Right cardiac atrium (tissue), 5 donors: ENCODE data around the gene PRLH. TPM values are rescaled to one million over a fixed set of nuclear protein-coding genes. Genes with fewer than 3 reads are reported as not detected.
"Not testable (repeated sequence)": the region's sequence is repeated elsewhere in the genome, so short reads cannot be mapped to it uniquely, and the experiment has no call there.

Experiments used
- ATAC-seq, 2 donors: fragments of 200-7000 bp; cut with Tn5 transposase; one replicate each; pipeline versions ENCODE4 v1.8.0 to v1.9.1; 2020; ENCODE audit warnings: moderate library complexity in 2 of 2, mild to moderate bottlenecking in 1 of 2
- DNase-seq, 3 donors: peaks; one replicate each; pipeline ENCODE4 v3.0.0-alpha.2; 2020
- H3K27ac ChIP-seq: one replicate; pipeline ENCODE4 v1.5.1; 2013; ENCODE audit warnings: mild to moderate bottlenecking, low read length, control low read depth, moderate library complexity
- H3K27me3 ChIP-seq: one replicate; pipeline ENCODE4 v1.6.1; 2013; ENCODE audit not compliant: control insufficient read depth, insufficient read depth
- H3K4me1 ChIP-seq: one replicate; pipeline ENCODE4 v1.6.1; 2013; ENCODE audit warnings: low read length; ENCODE audit not compliant: control insufficient read depth, insufficient read depth
- H3K4me3 ChIP-seq: one replicate; pipeline ENCODE4 v1.5.1; 2013; ENCODE audit warnings: low read length, control low read depth
- H3K9me3 ChIP-seq: one replicate; pipeline ENCODE4 v1.6.1; 2013; ENCODE audit warnings: low read length; ENCODE audit not compliant: control insufficient read depth
- WGBS: extraction: QIAGEN DNeasy Blood & Tissue Kit; methylation state at CpG from one replicate; pipeline ENCODE4 v1.1.7; 2013; 5-methylcytosine and 5-hydroxymethylcytosine counted together
- intact Hi-C, 4 donors: fragments of 100-400 bp; cut with DNase I; formaldehyde crosslinking; loops; one replicate each; pipeline versions ENCODE4 v1.11.0 to v1.14.0; 2022 to 2023
- polyA plus RNA-seq: library from polyadenylated mRNA; stranded (reverse); fragments of 200-250 nt; gene quantifications from one replicate; pipeline ENCODE4 v1.2.3, GENCODE V29; 2013
- total RNA-seq, 4 donors: library from RNA; stranded (reverse); fragmentation: NEBNext Ultra II Directional; extraction: Animal tissue kit (Norgen Biotek cat#: 25700); gene quantifications; one replicate each; pipeline ENCODE4 v1.2.1, GENCODE V29; 2021
- donor health status: healthy with polysubstance abuse.
- donor health status: DM: no; HTN: yes; CAD: no.
- donor health status: DM: no; HTN: no; CAD: no.
- donor health status: DM: no; HTN: yes; CAD: no; lungs with severe emphysema.
- donor health status: DM: yes; HTN: yes; CAD: no.

PRLH gene
- total and polyA plus RNA-seq, 5 donors, result not detected

DNA sequence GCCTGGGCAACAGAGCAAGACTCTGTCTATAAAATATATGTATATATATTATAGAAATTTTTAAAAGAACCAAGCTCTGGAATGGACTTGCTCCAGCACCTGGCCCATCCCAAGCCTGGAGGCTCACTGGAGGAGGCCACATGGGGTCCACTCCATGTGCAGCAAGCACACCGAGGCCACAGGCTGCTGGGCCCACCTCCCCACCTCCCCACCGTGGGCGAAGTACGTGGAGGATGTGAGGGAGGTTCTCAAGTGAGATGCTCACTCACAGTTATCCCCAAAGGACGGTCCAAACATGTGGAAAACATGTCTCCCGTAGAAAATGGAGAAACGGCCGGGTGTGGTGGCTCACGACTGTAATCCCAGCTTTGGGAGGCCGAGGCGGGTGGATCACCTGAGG lies 38.0 kb downstream of the PRLH start:
- 85% methylated on average over 11 of the region's 11 CpGs for WGBS
- intact Hi-C loops, result loop anchor here in 1 of 4 donors (5.0 kb wide), 1 partner anchor 143 kb away; no protein-coding TSS in a partner anchor
- Histone ChIP-seq H3K9me3 (no peaks in the 10 kb centered on the region), H3K27me3 (no peaks in the 10 kb centered on the region), H3K27ac (no peak overlapping the region), H3K4me3 (no peak overlapping the region), H3K4me1 (peaks cover 12% of the 10 kb centered on the region)
- no peak for ATAC-seq
- no peak for DNase-seq

- Histone ChIP-seq H3K4me3 (no peak overlapping the region), H3K4me1 (peaks cover 10% of the 10 kb centered on the region), H3K27ac (no peak overlapping the region), H3K27me3 (no peaks in the 10 kb centered on the region), H3K9me3 (no peaks in the 10 kb centered on the region)
- DNase-seq (peak in 1 of 3 donors; percentile 35), ATAC-seq (no peak)
- intact Hi-C loops, result loop anchor here in 1 of 4 donors (5.0 kb wide), 1 partner anchor 142 kb away; no protein-coding TSS in a partner anchor
- WGBS, result 93% methylated on average over 9 of the region's 9 CpGs
Observed at GRCh38 chr2:237604960-237605359, 38.6 kb downstream of the PRLH start.

GRCh38 chr2:237606522-237606921 lies 40.1 kb downstream of the PRLH start:
- H3K27ac ChIP-seq, DNase-seq, intact Hi-C loops, H3K9me3 ChIP-seq, ATAC-seq, H3K27me3 ChIP-seq, H3K4me1 ChIP-seq, H3K4me3 ChIP-seq: not testable (repeated sequence)
- WGBS, result 90% methylated on average over 4 of the region's 4 CpGs

DNA sequence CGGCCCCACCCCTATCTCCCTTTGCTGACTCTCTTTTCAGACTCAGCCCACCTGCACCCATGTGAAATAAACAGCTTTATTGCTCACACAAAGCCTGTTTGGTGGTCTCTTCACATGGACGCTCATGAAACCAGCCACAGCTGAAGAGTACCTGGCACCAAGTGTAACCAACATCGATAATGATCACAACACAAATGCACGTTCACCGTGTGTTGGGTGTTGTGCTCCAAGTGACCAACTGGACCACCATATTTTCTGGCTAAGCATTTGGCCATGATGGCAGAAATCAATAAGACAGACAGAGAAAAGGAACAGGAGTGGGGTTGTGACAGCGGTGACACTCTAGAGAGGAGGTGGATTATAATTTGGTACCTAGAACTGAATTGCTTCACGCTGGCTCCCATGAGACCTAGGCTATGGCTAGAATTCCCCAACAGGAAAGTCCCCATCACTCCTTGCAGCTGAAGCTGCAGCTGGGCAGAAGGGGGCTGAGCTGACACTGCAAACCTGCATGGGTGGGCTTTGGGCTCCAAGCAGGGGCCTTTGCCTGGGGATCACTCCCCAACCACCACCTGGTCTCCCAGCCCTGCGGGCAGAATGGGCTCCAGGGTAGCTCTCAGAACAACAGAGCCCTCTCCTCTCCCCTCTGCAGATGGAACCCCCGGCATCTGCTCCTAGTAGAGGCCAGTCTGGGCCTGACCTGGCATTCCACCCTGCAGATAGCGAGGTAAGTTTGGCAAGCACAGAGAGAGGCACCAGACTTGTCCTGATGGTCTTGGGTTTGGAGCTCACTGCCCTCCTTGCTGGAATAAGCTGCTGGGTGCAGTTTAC lies 46.4 kb downstream of the PRLH start:
- 95% methylated on average over 10 of the region's 10 CpGs for WGBS
- ATAC-seq (no peak), DNase-seq (no peak)
- Histone ChIP-seq H3K27ac (no peak overlapping the region), H3K9me3 (no peaks in the 10 kb centered on the region), H3K4me1 (peaks cover 25% of the 10 kb centered on the region), H3K27me3 (no peaks in the 10 kb centered on the region), H3K4me3 (no peak overlapping the region)
- intact Hi-C loops, result no loop called here

GRCh38 chr2:237613679-237614078 lies 47.3 kb downstream of the PRLH start:
- no peak for ATAC-seq
- intact Hi-C loops, result no loop called here
- Histone ChIP-seq H3K27ac (no peak overlapping the region), H3K4me3 (no peak overlapping the region), H3K4me1 (peaks cover 25% of the 10 kb centered on the region), H3K9me3 (no peaks in the 10 kb centered on the region), H3K27me3 (no peaks in the 10 kb centered on the region)
- no peak for DNase-seq

DNA sequence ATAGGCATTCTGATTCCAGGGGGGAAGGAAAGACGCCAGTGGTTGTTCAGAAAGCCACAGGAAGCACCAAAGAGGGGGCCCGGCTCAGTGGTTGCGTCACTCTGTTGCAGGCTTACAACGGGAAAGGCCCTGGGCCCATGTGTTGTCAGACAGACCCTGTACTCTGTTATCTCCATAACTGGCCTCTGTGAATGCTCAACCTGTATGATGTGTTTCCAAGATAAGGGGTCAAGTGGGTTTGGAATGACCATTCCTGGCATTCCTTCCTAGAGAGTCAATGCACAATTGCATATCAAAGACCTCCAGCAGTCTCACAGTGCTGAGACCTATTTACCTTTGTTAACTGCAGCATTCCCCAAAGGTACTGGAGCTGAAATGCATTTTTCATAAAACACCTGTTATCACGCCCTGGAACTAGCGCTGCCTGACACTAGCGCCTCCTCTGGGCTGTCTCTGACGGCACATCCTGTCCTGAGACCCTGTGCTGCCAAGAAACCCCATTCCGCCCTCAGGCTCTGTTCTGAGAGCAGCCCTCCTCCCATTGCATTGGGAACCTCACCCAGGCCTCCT lies 47.9 kb downstream of the PRLH start:
- ATAC-seq (no peak), DNase-seq (no peak)
- Histone ChIP-seq H3K4me1 (peaks cover 25% of the 10 kb centered on the region), H3K9me3 (no peaks in the 10 kb centered on the region), H3K4me3 (no peak overlapping the region), H3K27ac (no peak overlapping the region), H3K27me3 (no peaks in the 10 kb centered on the region)
- intact Hi-C loops, result no loop called here
- WGBS, result 82% methylated on average over 9 of the region's 9 CpGs

DNA sequence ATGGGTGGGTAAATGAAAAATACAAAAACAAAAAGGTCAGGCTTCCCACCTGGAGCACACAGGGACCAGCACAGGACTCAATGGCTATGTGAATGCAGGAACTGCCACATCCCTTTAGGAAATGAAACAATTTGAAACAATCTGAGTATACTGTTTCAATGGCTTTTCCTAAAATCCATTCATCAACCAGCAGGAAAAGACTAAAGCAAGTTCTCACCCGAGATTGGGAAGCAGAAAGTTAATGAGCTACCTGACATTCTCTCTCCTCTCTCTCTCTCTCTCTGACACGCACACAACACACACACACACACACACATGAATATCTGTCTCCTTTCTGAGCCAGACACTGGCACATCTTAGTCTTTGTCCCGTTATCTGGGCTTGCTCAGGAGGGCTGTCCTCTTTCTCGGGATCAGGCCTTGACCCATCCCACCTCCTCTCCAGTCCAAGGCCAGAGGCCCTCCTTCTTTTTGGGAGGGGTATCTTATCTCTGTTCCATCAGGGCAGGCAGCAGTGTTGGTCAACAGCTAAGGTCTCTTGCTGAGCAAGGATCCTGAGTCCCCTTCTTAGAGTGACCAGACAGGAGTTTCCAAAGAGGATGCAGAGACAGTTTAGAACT lies 49.4 kb downstream of the PRLH start:
- intact Hi-C loops, result no loop called here
- no peaks in the 10 kb centered on the region for H3K27me3 ChIP-seq
- peak overlapping the region; percentile 84 for H3K27ac ChIP-seq
- no peaks in the 10 kb centered on the region for H3K9me3 ChIP-seq
- WGBS, result 31% methylated on average over 4 of the region's 4 CpGs
- no peak for DNase-seq
- ATAC-seq, result peak; percentile 9 to 22
- peaks cover 25% of the 10 kb centered on the region for H3K4me1 ChIP-seq
- H3K4me3 ChIP-seq, result no peak overlapping the region

DNA sequence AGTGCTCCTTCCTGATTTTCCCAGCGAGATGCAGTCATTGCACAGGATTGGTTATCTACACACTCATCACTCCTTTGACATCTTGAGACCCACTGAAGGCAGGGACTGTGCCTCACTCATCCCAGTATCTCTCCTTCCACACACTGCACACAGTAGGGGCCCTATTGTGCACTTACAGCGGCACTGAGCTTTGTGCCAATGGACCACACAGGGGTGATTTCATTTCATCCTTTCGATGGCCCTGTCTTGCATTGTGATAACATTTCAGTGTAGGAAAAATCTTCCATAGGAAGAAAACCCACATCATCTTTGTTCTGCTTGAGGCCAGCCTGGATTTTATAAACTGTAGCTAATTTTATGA lies 50.0 kb downstream of the PRLH start:
- peaks cover 25% of the 10 kb centered on the region for H3K4me1 ChIP-seq
- DNase-seq (no peak), ATAC-seq (peak in 1 of 2 donors; percentile 47)
- no peaks in the 10 kb centered on the region for H3K9me3 ChIP-seq
- peak overlapping the region; percentile 84 for H3K27ac ChIP-seq
- H3K27me3 ChIP-seq, result no peaks in the 10 kb centered on the region
- no peak overlapping the region for H3K4me3 ChIP-seq
- 30% methylated on average over 3 of the region's 3 CpGs for WGBS
- intact Hi-C loops, result no loop called here

Other genes starting within 250 kb of the PRLH start
- 100 to 1,000 TPM in 3 of 4 donors, 10 to 100 TPM in 1; 54.4 to 191 (median 139) TPM for gene COL6A3, start 152.4 kb upstream of the PRLH start, total RNA-seq
- gene COL6A3, start 152.4 kb upstream of the PRLH start, polyA plus RNA-seq, result 33.2 TPM
- 100 to 1,000 TPM in 3 of 4 donors, 10 to 100 TPM in 1; 57.8 to 189 (median 143) TPM for gene MLPH, start 79.3 kb upstream of the PRLH start, total RNA-seq
- gene MLPH, start 79.3 kb upstream of the PRLH start, polyA plus RNA-seq, result 138 TPM
- 1 to 10 TPM in 3 of 4 donors, under 1 TPM in 1; 0.74 to 2.8 (median 1.9) TPM for gene RAB17, start 24.2 kb downstream of the PRLH start, total RNA-seq
- 2.1 TPM for gene RAB17, start 24.2 kb downstream of the PRLH start, polyA plus RNA-seq
- 100 to 1,000 TPM in 1 of 4 donors, 10 to 100 TPM in 3; 85.6 to 106 (median 87.8) TPM for gene LRRFIP1, start 61.0 kb downstream of the PRLH start, total RNA-seq
- gene LRRFIP1, start 61.0 kb downstream of the PRLH start, polyA plus RNA-seq, result 61.9 TPM
- under 1 TPM; 0.23 to 0.70 (median 0.40) TPM for gene RBM44, start 232.2 kb downstream of the PRLH start, total RNA-seq
- 0.20 TPM for gene RBM44, start 232.2 kb downstream of the PRLH start, polyA plus RNA-seq